Stimulated activated CD4-positive, alpha-beta T cell treated with anti-CD3 and anti-CD28 coated beads, Interleukin-2, amount 100 ng/mL, for 24 hours (primary cell): Measurements from ENCODE around the gene LARP4B.
"Not testable (repeated sequence)": the region's sequence is repeated elsewhere in the genome, so short reads cannot be mapped to it uniquely, and the experiment has no call there.

Experiments used
- DNase-seq, 2 donors: peaks; one replicate each; pipeline ENCODE4 v3.0.0-alpha.2; 2020

Gene LARP4B

DNA sequence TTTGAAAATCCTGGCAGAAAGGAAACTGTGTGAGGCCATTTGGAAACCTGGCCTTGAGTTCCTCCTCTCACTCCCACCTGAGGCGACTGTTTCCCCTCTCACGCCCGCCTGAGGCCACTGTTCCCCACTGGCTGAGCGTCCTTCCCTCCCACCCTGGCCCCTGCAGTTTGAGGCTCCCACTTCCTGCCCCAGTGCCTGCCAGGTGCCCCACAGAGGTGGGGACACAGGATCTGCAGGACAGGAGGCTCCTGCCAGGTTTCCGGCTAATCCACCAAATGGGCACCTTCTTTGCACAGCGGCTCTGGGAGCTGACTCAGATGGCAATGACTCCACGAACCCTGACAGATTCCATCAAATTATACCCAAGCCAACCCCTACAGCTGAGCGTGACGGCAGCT is 24.3 kb upstream of the LARP4B start:
- DNase-seq, result no peak

DNA sequence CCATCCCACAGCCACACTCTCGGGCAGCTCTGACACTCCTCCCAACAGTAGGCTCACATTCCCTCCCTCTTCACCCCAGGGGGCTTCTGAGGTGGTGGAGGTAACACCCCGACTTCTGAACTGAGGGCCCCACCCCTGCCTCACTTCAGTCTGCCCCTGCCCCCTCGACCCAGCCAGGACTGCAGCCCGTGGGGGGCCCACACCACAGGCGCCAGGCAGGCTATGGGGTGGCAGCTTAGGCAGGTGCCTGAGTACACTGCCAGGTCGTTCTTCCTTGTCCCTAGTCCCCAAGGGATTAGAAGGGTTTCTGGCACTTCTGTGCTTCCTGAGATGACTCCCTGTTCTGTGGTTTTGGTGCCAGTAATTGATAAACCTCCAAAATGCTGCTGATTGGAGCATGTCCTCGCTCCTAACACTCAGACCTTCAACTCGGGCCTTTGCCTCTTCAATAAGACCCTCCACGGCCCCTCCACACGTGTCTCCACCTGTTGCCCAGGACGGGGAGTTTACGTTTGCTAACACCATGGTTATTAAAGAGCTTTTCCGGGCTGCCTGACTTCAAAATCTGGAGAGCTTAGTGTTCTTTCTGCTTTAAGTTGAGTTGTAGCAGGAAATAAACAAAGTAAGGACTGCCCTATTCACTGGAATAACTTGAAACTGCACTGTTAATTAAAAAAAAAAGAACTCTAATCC is 23.8 kb upstream of the LARP4B start:
- no peak for DNase-seq

DNA sequence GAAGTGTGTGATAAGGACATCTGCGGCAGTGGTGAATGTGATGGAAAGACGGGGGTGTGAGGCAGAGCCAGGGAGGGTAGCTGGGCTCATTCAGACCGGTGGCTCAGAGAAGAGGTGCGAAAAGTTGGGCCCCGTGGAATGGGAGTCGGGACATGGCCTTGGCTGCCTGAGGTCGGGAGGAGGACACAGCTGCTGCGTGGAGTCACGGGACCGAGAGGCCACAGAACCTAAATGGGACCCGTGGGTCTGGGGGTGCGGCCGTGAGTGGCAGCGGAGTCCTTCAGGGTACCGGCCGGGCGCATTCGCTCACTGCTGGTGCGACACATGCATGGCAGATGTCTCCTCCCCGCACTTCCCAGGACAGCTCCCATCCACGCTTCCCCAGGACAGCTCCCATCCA is 22.9 kb upstream of the LARP4B start:
- no peak for DNase-seq

DNA sequence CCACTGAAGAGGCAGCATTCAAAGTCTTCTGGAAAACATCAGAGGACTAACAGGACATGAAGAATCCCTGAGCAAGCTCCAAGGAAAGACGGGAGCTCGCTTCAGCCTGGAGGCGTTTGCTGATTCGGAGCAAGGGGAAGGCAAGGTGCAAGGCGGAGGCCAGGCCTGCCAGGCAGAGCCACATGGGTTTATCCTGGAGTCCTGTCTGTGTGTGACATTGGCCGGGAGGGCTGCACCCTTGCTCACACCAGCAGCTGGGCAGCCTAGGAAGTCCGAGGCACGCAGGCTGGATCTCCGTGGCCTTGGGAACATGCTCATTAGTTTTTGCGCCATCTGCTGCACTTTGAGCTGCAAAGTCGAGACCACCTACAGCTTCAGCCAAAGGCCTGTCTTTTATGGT is 22.3 kb upstream of the LARP4B start:
- DNase-seq, result no peak

DNA sequence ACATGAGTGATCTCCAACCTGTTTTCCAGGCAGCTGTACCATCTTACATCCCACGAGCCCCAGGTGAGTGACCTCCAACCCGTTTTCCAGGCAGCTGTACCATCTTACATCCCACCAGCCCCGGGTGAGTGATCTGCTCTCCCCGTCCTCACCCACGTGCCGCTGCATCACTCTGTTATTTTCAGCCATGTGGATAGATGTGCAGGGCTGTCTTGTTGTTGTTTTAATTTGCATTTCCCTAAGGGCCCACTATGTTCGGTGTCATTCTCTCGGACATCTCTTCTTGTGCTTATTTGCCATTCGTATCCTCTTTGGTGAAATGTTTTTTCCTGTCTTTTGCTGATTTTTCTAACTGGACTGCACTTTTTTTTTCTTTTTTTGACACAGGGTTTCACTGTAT is 17.9 kb upstream of the LARP4B start:
- DNase-seq, result no peak

DNA sequence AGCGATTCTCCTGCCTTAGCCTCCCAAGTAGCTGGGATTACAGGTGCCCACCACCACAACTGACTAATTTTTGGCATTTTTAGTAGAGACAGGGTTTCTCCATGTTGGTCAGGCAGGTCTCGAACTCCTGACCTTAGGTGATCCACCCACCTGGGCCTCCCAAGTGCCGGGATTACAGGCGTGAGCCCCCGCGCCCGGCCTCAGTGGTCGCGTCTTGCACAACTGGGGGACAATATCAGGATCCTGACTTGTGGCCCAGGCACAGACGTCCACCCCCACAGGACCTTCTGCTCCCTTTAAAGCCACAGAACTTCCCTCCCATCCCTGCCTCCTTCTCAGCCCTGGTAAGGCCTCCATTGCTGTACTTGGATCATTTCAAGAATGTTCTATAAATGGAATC is 16.8 kb upstream of the LARP4B start:
- no peak for DNase-seq

DNA sequence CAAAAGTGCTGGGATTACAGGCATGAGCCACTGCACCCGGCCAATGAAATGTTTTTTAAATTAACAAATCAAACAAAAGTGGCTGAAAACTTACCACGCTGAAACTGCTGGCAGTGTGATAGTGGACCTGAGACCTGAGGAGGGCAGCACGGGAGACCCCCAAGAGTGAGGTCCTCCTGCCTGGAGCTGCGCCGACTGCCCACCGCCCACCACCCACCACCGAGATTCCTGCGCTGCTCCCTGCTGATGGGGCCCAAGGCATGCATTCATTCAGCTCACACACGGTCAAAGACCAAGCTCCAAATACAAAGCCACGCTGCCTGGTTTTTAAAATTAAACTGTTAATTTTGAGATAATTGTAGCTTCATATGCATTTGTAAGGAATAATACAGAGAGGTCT is 16.4 kb upstream of the LARP4B start:
- no peak for DNase-seq

DNA sequence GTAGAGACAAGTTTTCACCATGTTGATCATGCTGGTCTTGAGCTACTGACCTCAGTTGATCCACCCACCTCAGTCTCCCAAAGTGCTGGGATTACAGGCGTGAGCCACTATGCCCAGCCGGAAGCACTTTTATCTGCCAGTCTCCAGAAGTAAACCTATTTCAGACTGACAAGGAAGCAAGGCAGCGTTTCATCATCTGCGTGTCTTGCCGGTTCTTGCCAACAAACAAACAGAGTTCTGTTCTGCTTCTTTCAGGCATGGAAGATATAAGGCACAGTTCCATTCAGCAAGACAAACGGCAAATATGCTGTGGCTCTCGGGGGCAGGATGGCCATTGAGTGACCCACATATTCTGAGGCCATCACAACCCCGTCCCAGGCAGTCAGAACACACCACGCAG is 15.5 kb upstream of the LARP4B start:
- no peak for DNase-seq

DNA sequence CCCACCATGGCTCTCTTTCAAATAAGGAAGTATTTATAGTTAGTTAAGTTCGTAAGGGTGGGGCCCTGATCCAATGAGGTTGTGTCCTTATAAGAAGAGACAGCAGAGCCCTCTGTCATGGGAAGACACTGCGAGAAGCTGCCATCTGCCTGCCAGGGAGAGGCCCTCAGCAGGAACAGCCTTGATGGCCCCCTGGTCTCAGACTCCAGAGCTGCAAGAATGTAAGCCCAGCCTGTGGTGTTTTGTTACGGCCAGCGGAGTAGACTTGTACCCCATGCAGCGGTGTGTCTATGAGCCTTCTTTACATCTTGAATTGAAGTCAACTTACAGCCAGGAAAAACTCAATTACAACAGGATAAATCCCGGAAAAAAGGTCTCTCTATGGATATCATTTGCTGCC is 14.3 kb upstream of the LARP4B start:
- DNase-seq, result no peak

DNA sequence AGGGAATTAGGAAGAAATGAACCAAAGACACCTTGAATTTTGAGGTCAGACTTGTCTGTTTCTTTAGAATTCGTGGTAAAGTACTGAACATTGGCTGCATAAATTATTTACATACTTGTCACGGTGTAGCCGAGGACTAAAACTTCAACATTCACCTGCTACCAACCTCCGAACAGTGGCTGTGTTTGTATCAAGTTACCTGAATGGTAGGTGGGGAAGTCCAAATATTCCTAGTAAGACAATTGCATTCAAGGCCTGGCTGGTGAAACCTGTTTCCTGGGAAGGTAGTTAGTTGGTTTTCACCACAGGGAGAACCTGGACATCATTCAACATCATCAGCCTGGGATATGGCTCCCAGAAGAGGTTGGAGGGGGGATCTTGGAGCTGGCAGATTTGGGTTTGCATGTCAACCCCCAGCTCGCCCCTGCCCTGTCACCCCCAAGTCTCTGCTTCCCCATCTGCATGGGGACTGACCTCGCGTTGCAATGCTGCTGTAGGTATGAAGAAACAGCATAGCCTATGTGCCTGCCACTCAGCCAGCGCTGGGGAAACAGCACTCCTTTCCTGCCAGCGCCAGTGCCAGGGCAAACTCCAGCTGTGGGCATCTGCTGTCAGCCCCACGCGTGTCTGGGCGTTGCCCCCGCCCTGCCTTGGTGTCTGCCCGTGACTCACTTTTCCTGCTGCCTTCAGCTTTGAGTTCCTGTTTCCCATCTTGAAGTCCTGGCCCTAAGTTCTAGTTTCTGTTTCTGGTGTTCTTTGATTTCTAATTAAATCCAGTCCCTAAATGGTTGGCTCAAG is 12.7 kb upstream of the LARP4B start:
- peak in 1 of 2 donors; percentile 37 for DNase-seq

DNA sequence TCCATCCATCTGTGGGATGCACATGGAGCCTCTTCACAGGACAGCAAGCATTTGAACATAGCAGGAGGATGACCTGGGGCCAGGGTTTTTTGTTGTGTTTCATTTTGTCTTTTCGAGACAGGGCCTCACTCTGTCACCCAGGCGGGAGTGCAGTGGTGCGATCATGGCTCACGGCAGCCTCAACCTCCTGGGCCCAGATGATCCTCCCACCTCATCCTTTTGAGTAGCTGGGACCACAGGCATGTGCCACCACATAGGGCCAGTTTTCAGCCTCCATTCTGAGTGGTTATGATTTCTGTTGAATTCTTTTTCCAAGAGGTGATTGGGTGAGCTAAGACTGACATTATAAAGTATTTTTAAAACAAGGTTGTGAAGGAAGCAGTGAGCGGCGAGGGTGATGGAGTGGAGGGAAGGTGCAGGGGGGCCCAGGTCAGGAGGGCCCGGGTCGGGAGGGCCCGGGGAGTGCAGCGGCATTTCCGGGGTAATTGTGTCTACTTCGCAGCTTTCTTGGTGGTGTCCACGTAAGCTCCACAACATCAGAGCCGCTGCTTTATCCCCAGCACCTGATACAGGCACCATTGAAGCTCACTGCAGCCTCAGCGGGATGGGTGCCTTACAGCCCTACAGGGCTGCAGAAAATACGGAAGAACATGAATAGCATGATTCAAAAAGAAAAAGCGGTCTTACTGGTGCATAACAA is 12.0 kb upstream of the LARP4B start:
- no peak for DNase-seq

DNA sequence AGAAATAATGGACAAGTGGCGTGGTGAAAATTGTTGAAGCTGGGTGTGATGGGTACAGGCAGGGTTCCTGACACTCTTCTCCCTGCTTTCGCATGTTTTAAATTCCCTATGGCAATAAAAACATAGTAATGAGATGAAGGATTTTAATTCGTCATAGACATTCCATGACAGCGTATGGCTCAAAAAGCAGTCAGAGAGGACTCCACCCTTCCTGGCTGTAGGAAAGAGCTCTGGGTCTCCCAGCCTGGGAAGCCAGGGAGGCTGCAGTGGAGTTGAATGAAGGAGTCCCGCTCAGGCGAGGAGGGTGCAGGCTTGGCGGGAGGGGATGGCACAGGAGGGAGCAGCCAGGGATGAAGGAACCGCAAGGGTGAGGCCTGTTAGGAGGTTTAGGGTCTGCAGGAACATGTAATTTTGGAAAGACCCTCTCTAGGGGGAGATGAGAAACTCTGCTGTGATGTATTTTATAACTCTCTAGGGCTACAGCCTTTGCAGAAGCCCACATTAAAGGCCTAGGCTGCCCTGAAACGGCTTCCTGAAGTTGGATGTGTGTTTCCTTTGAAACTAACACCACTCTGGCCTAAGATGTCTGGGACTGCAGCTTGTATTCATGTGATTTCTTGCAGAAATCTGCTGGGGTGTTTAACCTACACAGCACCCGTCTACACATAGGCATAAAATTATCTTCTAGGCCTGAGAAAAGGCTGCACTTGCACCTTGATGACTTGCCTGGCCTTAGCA is 7.6 kb upstream of the LARP4B start:
- DNase-seq, result no peak

DNA sequence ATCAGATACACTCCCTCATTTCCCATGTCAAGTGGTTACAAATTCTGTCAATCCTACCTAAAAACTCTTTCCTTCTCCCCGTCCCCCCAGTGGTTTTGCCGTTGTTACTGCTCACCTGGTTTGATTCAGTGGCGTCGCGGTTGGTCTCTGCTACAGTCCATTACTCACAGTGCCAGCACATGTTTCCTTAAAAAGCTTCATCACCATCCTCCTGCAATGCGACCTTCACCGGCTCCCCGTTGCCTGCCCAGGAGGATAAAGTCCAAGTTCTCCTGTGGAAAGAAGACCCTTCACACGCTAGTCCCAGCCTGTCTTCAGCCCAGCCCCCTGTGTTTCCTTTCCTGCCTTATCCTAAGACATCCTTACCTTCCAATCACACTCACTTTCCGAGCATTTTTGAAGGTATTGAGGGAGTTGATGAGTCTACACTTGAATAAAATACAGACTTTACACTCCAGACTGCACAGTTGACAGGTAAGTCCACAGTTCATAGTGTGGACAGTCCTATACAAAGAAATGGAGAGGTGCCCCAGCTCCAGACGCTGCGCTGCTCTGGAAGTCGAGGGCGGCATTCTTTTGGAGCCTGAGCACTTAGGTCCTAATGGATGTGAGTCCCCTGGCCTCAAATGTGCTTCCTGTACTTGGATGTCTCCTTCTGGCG is 3.4 kb upstream of the LARP4B start:
- no peak for DNase-seq

DNA sequence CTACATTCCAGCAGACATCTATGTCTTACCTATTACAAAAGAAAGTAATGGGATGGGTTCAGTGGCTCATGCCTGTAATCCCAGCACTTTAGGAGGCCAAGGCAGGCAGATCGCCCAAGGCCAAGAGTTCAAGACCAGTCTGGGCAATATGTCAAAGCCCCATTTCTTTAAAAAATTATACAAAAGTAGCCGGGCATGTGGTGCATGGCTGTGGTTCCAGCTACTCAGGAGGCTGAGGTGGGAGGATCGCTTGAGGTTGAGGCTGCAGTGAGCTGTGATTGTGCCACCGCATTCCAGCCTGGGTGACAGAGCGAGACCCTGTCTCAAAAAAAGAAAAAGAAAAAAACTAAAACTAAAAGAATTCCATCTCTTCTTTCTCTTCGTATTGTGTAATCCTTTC is 2.7 kb upstream of the LARP4B start:
- DNase-seq, result not testable (repeated sequence)

DNA sequence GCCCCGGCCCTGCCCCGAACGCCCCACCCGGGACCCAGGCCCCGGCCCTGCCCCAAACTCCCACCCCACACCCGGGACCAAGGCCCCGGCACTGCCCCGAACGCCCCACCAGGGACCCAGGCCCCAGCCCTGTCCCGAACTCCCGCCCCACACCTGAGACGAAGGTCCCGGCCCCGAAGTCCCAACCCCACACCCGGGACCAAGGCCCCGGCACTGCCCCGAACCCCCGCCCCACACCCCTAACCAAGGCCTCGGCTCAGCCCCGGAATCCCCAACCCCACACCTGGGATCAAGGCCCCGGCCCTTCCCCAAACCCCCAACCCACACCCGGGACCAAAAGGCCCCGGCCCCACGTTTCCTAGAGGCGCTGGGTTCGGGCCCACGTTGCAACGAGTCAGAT is 1.1 kb upstream of the LARP4B start:
- DNase-seq, result no peak

DNA sequence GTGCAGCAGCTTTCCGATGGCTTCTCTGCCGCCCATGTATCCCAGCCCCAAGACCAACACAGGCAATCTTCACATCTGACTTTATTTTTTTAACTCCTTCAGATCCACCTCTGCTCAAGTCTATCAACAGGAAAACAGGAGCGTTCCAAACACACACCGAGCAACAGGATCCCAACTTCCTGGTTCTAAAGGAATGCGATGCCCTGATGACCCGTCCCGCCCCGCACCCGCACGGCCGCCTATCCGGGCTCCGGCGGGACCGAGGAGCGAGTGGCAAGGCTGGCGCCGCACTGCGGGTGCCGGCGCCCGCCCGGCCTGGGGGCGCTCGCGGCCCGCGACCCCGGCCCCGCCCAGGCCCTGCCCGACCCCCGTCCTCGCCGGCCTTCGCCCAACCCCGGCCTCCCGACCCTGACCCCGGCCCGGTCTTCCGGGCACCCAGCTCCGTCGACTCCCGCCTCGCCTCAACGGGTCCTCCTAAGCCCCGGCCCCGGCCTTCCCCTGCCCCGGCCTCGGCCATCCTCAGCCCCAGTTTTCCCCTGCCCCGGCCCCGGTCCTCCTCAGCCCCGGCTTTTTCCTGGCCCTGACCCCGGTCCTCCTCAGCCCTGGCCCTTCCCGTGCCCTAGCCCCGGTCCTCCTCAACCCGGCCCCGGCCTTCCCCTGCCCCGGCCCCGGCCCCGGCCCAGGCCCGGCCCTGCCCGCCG is 730 bp downstream of the LARP4B start:
- peak; percentile 26 to 27 for DNase-seq

DNA sequence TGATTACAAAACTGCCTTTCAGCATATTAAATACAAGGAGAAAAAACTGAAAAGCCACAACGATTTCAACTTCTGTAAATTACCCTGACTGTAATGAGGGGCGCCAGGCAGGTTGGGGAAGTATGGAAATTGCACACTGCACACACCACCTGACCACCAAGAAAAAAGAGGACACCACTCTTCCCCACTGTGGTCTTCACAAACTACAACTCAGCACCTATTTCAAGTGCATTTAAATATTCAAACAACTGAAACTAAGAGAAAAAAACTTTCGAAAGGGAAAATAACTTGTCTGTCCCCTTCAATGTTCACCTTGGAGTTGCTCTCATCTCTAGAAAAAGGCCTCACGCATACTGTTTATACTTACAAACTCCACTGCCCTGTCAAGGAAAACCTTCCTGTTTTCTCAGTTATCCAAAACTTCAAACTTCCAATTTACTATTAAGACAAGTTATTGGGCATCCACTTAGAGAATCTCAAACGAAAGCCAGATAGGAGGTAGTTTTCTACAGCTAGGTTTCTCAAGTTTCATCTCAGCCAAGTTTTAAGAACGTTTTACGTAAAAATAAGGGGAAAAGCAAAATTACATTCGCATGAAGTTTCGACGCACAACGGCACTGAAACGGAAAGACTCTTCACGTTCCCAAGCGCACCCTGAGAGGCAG is 1.4 kb downstream of the LARP4B start:
- peak in 1 of 2 donors; percentile 13 for DNase-seq

DNA sequence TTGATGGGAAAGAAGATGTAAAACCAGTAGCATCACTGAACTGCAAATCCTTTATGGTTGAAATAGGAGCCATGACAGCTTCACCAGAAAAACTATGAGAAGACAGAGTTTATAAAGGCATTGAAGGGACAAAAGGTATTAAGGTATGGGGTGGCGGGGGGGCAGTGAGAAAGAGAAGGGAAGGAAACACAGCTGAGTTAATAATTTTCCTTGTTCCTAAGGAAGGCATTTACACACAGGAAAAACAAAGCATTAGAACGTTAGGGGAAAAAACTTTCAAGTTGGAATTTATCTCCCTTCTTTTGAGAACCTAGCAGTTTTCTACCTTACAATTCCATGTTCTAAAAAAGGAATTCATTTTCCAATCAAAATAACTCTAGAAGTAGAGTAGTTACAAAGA is 4.4 kb downstream of the LARP4B start:
- DNase-seq, result peak in 1 of 2 donors; percentile 12

DNA sequence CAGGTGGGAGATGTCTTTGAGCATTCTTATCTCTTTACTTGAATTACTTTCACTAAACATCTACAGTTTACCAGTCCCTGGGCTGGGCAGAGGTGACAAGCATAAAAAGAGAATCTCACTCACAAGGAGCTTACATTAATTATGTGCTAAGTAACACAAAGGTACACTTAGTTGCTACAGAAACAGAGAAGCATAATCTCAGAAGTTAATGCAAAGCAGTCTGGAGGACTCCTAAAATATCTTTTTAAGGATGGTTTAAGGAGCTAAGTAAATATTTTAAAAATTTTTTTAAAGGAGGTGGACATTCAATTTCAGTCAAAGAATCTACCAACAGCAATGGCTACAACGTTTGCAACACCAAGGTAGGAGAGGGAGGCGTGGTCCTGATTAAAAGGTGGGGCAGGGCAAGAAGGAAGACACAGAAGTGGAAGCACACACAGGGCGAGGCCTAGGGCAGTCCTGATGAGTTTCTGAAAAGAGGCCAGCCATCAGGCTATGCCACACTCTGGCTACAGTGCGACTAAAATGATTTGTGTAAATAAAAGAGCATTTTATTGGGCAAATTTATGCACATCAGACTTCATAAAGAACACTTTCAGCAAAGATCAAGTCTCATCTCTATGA is 5.3 kb downstream of the LARP4B start:
- no peak for DNase-seq

DNA sequence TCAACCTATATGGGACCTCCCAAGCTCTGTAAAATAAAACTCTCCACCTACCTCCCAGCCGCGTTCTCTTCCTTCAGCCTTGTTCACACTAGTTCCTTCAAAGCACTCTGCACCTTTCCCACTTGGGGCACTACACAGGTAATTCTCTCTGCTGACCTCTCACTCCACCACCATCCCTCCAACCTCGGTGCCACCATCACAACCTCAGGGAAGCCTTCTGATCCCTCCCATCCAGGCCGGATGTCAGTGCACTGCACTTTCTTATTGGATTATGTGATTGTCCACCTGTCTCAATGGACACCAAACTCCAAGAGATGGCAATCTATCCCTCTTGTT is 7.0 kb downstream of the LARP4B start:
- no peak for DNase-seq

DNA sequence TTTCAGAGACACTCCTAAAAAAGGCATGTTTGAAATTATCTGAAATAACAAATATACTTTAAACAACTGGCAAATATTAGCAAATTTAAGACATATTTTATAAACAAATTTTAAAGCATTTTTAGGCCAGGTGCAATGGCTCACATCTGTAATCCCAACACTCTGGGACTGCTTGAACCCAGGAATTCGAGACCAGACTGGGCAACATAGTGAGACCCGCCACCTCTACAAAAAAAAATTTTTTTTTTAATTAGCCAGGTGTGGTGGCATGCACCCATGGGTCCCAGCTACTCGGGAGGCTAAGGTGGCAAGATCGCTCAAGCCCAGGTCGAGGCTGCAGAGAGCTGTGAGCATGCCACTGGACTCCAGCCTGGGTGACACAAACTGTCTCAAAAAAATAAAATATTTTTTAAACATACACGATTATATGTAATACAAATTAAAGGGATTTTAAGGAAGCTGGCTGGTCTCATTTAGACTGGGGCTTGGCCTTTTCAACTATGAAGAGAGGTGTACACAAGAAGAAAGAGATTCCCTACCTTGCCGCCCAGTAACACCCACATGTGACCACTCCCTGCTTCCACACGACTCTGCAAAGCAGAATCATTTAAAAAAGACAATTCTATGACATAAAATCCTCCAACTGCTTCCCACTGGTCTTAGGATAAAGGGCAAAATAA is 7.5 kb downstream of the LARP4B start:
- no peak for DNase-seq
